DMS114 treated with DMSO at 0.1 percent for 48 hours (cell line): Measurements from ENCODE around the gene TUT4.

Experiments
- DNase-seq: peaks from one replicate; lab custom pipeline; 2025; ENCODE audit not compliant: unreplicated experiment; lab: John Stamatoyannopoulos, UW

TUT4 gene

DNA sequence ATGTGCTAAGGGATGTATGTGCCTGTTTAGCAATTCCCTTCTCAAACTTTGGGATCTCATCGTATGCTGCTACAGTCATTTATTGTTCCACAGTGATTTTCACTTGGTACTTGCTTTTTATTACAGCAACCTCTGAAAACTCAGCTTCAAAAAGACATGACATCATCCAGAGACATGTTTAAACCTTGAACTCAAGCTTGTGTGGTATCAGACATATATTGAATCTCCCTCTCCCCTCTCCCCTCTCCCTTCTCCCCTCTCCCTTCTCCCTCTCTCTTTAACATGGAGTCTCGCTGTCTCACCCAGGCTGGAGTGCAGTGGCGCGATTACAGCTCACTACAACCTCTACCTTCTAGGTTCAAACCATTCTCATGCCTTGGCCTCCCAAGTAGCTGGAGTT is 19.5 kb upstream of the TUT4 start:
- no peak for DNase-seq

DNA sequence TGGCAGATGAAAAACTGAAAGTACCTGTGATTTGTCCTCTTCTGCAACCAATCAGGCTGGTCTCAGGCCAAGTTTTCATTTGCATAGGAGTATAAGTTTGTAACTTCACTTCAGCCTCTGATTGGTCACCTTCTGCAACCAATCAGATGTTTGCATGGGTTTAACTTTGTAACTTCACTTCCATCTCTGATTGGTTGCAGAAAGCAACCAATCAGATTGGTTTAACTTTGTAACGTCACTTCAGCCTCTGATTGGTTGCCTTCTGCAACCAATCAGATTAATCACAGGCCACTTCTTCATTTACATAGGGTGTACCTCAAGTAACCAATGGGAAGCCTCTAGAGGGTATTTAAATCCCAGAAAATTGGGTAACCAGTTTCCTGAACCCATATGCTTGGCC is 18.9 kb upstream of the TUT4 start:
- no peak for DNase-seq

DNA sequence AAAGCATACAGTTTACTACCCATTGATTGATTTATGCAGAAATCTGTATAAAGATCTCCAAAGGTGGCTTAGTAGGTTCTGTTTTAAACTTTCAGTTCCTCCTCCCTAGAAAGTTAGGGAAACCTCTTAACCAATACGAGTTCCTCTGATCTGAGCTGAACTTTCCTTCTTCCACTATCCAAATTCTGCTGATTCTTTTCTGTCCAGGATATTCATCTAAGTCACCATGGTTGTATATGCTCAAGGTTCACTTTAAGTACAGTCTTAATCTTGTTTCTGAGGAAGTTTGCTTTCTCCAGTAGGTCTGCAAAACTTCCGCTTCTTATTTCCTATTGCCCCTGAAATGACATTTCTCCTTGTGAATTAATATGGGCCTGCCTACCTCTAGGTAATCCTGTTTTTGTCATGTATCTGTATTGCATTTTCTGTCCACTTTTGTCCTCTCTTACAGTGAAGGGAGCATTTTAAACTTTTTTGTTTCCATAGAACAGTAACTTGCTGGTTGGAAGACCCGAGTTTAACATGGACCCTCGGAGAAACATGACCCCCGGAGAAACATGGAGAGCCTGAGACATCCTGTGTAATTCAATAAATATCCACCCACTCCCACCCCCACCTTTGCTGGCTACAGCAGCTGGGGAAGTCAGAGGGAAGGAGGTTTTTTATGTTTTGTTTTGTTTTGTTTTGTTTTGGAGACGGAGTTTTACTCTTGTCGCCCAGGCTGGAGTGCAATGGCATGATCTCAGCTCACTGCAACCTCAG is 16.7 kb upstream of the TUT4 start:
- no peak for DNase-seq

GRCh38 chr1:52567943-52568342 is 15.1 kb upstream of the TUT4 start:
- peak; percentile 69 for DNase-seq

DNA sequence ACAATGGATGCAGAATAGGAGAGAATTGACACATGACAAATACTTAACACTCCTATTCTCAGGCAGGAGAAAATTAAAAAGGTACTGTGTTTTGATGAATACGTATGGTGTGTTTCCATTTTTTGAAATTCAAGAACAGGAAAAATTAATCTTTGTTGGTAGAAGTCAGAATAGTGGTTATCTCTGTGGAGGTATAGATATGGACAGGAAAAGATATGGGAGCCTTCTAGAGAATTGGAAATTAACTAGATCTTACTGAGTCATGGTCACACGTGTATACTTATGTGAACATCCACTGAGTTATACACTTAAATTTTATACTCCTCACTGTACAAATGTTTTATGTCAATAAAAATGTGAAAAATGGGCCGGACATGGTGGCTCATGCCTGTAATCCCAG is 9.9 kb upstream of the TUT4 start:
- DNase-seq, result no peak

- no peak for DNase-seq
Observed at GRCh38 chr1:52559875-52560274, 7.0 kb upstream of the TUT4 start.

DNA sequence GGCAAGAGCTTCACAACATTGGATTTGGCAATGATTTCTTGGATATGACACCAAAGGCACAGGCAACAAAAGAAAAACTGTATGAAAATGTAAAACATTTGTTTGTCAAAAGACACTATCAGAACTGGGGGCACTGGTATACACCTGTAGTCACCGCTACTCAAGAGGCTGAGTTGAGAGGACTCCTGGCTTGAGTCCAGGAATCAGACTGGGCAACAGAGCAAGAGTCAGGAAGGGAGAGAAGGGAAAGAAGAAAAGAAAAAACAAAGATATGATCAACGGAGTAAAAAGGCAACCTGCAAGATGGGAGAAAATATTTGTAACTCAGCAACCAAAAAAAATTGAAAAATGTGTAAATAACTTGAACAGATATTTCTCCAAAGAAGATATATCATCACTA is 6.0 kb upstream of the TUT4 start:
- DNase-seq, result no peak

DNA sequence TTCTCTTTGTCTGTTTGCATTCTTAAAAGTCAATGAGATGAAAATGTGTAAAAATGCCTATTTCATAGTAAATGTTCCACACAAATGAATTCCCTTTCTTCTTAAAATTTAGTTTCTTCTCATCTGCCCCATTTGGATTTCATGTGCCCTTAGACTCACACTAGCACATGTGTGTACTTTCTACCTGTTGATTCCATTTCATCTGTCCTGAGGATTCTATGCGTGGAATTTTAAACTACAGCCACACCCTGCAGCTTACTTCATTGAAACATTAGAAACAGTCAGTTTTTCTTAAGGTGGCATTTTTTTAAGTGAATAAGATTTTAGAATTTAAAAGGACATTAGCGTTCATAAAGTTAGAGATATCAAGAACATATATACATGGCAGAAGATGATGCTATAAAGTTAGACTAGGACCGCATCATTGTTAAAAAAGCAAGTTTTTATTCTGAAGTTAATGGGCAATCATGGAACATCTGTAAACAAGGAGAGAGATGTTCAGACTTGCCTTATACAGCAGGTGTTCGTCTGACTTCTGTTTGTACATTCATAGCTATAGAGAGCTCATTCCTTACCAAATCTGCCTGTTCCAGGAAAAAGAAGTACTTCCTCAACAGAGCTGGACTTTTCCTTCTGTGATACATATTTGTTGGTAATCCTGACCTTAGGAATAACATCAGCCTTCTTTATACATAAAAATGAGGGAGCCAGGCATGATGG is 3.9 kb upstream of the TUT4 start:
- no peak for DNase-seq

GRCh38 chr1:52554756-52555155 is 1.9 kb upstream of the TUT4 start:
- DNase-seq, result no peak

GRCh38 chr1:52554267-52554640 is 1.4 kb upstream of the TUT4 start:
- DNase-seq, result no peak

GRCh38 chr1:52553362-52554266 is 722 bp upstream of the TUT4 start:
- DNase-seq, result peak; percentile 71

GRCh38 chr1:52552236-52552504 is 722 bp downstream of the TUT4 start:
- peak; percentile 68 for DNase-seq

- no peak for DNase-seq
Observed at GRCh38 chr1:52551507-52552235, 1.2 kb downstream of the TUT4 start.

GRCh38 chr1:52550447-52550846 is 2.4 kb downstream of the TUT4 start:
- no peak for DNase-seq

DNA sequence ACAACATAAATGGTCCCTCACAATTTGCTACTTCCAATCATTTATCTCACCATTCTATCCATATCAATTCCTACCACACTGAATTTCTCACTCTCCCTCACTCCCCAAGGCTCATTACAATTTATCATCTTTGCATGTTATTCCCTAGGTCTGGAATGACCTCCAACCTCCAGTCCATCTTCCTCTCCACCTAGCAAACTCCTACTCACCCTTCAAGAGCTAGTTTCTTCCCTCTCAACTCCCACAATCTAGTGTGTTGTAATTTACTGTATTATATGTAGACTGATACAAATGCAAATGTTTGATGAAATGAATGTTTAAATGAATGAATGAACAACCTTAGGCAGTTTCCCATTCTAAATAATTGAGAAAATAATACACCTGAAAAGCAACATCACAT is 3.6 kb downstream of the TUT4 start:
- DNase-seq, result no peak

DNA sequence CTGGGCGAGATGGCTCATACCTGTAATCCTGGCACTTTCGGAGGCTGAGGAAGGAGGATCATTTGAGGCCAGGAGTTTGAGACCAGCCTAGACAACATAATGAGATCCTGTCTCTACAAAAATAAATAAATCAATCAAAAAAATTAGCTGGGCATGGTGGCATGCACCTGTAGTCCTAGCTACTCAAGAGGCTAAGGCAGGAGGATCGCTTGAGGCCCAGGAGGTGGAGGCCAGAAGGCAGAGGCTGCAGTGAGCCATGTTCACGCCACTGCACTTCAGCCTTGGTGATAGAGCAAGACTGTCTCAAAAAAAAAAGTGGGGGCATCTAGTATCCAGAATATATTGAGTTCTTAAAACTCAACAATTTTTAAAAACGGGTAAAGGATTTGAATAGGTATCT is 6.0 kb downstream of the TUT4 start:
- no peak for DNase-seq

DNA sequence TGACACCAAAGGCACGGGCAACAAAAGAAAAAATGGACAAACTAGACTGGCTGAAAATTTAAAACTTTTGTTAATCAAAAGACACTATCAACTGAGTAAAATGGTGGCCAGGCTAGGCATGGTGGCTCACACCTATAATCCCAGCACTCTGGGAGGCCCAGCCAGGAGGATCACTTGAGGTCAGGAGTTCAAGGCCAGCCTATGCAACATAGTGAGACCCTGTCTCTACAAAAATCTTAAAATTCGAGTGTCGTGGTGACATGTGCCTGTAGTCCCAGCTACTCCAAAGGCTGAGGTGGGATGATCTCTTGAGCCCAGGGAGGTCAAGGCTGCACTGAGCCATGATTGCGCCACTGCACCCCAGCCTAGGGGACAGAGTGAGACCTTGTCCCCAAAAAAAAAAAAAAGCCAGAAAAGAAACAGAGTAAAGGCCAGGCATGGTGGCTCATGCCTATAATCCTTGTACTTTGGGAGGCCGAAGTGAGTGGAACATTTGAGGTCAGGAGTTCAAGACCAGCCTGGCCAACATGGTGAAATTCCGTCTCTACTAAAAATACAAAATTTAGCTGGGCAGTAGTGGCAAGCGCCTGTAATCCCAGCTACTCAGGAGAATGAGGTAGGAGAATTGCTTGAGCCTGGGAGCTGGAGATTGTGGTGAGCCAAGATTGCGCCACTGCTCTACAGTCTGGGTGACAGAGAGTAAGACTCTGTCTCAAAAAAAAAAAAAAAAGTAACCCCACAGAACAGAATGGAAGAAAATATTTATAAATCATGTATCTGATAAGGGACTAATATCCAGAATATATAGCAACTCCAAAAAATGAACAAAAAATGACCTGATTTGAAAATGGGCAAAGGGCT is 8.0 kb downstream of the TUT4 start:
- no peak for DNase-seq

DNA sequence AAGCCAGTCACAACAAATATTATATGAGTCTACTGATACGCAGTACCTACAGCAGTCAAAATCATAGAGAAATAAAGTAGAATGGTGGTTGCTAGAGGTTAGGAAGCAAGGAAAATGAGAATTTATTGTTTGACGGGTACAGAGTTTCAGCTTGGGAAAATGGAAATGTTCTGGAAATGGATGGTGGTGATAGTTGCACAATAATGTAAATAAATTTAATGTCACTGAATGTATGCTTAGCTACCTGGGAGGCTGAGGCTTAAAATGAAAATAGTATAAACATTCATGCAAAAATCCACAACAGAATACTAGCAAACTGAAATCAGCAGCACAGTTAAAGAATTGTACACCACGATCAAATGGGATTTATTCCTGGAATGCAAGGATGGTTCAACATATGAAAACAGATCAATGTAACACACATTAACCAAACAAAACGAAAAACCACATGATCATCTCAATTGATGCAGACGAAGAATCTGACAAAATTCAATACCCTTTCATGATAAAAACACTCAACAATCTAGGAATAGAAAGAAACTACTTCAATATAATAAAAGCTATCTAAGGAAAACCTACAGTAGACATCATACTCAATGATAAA is 10.7 kb downstream of the TUT4 start:
- no peak for DNase-seq

DNA sequence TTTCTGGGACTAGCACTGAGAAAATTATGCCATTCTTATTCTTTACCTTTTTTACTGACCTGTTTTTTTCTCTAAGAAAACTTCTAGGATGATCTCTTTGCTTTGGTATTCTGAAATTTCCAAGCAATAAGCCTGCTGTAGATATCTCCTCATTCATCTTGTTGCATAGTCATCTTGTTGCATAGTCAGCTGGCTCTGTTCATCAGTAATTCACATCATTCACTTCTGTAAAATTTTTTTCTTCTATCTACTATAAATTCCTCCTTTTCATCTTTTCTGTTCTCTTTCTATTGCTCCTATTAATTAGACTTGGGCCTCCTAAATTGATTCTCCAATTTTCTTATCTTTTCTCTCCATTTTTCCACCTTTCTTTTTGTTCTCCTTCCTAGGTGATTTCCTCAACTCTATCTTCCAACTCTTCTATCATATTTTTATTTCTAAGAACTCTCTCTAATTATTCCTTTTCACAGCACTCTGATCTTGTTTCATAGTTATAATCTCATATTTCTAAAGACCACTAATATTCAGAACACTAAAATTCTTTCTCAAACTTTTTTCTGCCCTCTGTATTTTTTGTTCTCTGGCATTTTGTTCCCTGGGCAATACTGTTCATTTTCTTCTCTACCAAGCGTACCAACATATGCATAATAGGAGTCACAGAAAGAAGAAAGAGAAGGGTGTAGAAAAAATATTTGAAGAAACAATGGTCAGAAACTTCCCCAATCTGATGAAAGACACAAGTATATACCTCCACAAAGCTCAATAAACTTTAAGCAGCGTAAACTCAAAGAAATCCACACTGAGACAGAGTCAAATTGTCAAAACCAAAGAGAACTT is 17.7 kb downstream of the TUT4 start:
- no peak for DNase-seq
